Omental fat pad (tissue), 4 donors: ENCODE data around the gene TPBGL. TPM values are rescaled to one million over a fixed set of nuclear protein-coding genes. Genes with fewer than 3 reads are reported as not detected.

Experiments
- ATAC-seq: fragments of 150-250 bp; one replicate; pipeline ENCODE4 v1.9.1; 2016; ENCODE audit warnings: mild to moderate bottlenecking, moderate library complexity; ENCODE audit not compliant: low FRiP score
- DNase-seq: peaks from one replicate; pipeline ENCODE4 v3.0.0-alpha.2; 2019; ENCODE audit warnings: low spot score
- CTCF ChIP-seq, 3 donors: fragments of 450-650 bp; IDR thresholded peaks; one replicate each; pipeline ENCODE4 v1.5.1; 2016 to 2017; ENCODE audit warnings: antibody characterized with exemption in 3 of 3, mild to moderate bottlenecking in 3 of 3, moderate library complexity in 2 of 3
- total RNA-seq, 4 donors: library from RNA; depleted of rRNA; stranded (reverse); fragments of >200 nt; gene quantifications; one replicate each; pipeline ENCODE4 v1.1.0, GENCODE V29; 2016

Gene TPBGL
- total RNA-seq, 4 donors from 2014 or later, result 0.19 to 0.48 TPM; not detected in 2

- TF ChIP-seq CTCF (IDR thresholded peaks at IDR 0.05), result no peak
- ATAC-seq (no peak), DNase-seq (no peak)
Measured at GRCh38 chr11:75205564-75206020, 35.0 kb upstream of the TPBGL start.

- DNase-seq (no peak), ATAC-seq (no peak)
- TF ChIP-seq CTCF (IDR thresholded peaks at IDR 0.05), result no peak
Measured at GRCh38 chr11:75208446-75208845, 32.1 kb upstream of the TPBGL start.

GRCh38 chr11:75212411-75212810, 28.2 kb upstream of the TPBGL start:
- TF ChIP-seq CTCF (IDR thresholded peaks at IDR 0.05), result no peak
- ATAC-seq, result no peak
- no peak for DNase-seq

DNA sequence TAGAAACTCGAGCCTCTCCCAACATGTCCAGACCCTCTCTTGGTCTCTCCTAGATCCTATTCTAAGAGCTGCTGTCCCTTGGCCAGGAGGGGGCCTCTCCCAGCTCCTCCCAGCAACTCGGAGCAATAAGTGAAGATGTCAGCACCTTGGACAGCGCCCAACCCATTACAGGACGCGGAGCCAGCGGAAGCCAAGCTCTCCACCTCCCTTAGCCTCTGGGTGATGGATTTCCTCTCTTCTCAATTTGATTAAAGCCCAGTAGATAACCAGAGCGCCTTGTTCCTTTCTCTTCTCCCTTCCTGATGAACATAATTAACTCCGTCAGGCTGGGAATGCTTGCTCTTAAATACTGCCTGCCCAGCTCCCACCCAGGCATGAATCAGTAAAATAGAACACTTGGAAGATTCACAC, 26.2 kb upstream of the TPBGL start:
- no peak for TF ChIP-seq CTCF (IDR thresholded peaks at IDR 0.05)
- ATAC-seq (peak; percentile 62), DNase-seq (peak; percentile 96)

GRCh38 chr11:75214843-75215242, 25.7 kb upstream of the TPBGL start:
- ATAC-seq (no peak), DNase-seq (no peak)
- TF ChIP-seq CTCF (IDR thresholded peaks at IDR 0.05), result no peak

DNA sequence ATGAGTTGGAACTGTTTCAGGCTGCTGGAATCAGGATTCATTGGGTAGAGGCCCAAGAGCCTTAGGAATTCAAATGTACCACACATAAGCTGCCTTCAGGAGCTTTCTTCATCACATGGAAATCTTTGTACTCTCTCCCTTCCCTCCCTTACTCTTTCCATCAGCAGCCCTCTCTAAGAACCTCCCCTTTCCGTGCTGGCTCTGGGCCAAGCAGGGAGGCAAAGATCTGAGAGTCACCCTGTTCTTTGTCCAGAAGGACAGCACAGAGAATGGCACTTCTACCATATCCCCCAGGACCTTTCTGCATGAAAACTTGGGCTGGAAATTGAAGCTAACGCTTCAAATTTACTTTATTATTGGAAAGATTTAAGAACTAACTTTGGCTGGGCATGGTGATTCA, 20.7 kb upstream of the TPBGL start:
- DNase-seq (no peak), ATAC-seq (no peak)
- TF ChIP-seq CTCF (IDR thresholded peaks at IDR 0.05), result no peak

DNA sequence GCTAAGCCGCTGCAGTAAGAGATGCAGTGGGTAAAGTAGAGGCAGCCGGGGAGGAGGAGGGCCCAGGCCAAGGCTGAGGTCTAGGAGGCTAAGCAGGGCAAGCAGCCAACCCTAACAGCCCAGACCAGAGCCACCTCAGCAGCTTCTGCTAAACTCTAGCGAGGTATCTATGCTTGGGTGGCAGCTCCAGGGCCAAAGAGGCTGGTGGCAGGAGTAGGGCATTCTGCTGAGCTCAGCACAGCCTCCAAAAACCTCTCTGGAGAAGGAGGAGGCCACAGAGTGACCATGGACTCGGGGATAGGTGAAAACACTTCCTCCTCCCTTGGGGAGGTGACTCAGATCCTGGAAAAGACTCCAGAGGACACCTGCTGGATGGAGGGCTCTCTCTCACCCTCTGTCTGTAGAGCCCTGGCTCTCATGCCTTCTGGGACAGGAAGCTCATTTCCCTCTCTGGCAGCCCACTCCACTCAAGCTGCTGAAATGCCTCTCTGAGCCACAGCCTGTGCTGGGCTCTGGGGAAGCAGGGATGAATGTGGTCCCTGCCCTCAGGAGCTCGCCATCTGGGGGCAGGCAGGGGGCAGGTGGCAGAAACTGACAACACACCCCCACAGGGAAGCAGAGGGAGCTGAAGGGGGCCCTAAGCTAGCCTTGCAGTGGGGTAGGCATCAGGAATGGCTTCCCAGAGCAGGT, 16.5 kb upstream of the TPBGL start:
- no peak for DNase-seq
- ATAC-seq, result no peak
- TF ChIP-seq CTCF (IDR thresholded peaks at IDR 0.05), result no peak
